Measurements from ENCODE around the gene MYRIP.

DNA sequence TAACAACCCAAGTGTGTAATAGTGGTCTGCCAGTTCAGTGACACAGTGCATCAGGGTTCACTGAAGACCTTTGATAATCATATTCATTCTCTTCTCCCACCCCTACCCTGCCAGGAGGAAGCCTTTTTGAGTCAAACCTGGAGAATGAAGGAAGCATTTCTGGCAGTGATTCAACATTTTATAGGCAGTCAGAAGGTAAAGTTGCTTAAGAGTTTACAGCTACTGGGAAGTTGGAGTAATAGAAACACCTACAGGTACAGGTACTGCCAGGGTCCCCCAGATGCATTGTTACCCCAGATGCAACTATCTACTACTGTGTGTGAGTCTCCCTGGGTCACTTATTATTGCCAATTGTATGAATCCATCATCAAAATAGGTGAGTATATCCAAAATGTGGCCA, 353.2 kb downstream of the MYRIP start:
- TF ChIP-seq POLR2A (IDR thresholded peaks at IDR 0.05), result no peak
- TF ChIP-seq, protein P1, sequence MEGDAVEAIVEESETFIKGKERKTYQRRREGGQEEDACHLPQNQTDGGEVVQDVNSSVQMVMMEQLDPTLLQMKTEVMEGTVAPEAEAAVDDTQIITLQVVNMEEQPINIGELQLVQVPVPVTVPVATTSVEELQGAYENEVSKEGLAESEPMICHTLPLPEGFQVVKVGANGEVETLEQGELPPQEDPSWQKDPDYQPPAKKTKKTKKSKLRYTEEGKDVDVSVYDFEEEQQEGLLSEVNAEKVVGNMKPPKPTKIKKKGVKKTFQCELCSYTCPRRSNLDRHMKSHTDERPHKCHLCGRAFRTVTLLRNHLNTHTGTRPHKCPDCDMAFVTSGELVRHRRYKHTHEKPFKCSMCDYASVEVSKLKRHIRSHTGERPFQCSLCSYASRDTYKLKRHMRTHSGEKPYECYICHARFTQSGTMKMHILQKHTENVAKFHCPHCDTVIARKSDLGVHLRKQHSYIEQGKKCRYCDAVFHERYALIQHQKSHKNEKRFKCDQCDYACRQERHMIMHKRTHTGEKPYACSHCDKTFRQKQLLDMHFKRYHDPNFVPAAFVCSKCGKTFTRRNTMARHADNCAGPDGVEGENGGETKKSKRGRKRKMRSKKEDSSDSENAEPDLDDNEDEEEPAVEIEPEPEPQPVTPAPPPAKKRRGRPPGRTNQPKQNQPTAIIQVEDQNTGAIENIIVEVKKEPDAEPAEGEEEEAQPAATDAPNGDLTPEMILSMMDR (IDR thresholded peaks at IDR 0.05), result no peak

Data from adrenal gland (tissue), 5 donors.